WERI-Rb-1 (cell line): Measurements from ENCODE around the gene MCF2L2.

ENCODE experiments used
- DNase-seq: peaks from one replicate; pipeline ENCODE4 v3.0.0-alpha.2; 2020
- H3K27ac ChIP-seq: fragments of 250-450 bp; sonication (Bioruptor Pico); 2 replicates; pipeline ENCODE4 v1.5.1; 2020; ENCODE audit warnings: mild to moderate bottlenecking, moderate library complexity
- H3K27me3 ChIP-seq: fragments of 250-450 bp; sonication (Bioruptor Pico); 2 replicates; pipeline ENCODE4 v1.5.1; 2021; ENCODE audit warnings: mild to moderate bottlenecking, low read depth, moderate library complexity; ENCODE audit not compliant: insufficient read depth, severe bottlenecking
- H3K36me3 ChIP-seq: fragments of 250-450 bp; sonication (Bioruptor Pico); 2 replicates; pipeline ENCODE4 v1.5.1; 2020; ENCODE audit warnings: mild to moderate bottlenecking, moderate library complexity
- H3K4me3 ChIP-seq: 2 replicates; pipeline ENCODE4 v1.5.1; 2011; ENCODE audit warnings: low read depth, mild to moderate bottlenecking, control low read depth, low read length
- H3K9me3 ChIP-seq: fragments of 250-450 bp; sonication (Bioruptor Pico); 2 replicates; pipeline ENCODE4 v1.5.1; 2021; ENCODE audit warnings: mild to moderate bottlenecking, moderate library complexity; ENCODE audit not compliant: severe bottlenecking
- TF ChIP-seq, protein P1 (sequence below): IDR thresholded peaks from 2 replicates; pipeline ENCODE4 v1.5.1; 2011; ENCODE audit warnings: low read depth, mild to moderate bottlenecking, control low read depth, inconsistent platforms, low read length

The MCF2L2 gene

DNA sequence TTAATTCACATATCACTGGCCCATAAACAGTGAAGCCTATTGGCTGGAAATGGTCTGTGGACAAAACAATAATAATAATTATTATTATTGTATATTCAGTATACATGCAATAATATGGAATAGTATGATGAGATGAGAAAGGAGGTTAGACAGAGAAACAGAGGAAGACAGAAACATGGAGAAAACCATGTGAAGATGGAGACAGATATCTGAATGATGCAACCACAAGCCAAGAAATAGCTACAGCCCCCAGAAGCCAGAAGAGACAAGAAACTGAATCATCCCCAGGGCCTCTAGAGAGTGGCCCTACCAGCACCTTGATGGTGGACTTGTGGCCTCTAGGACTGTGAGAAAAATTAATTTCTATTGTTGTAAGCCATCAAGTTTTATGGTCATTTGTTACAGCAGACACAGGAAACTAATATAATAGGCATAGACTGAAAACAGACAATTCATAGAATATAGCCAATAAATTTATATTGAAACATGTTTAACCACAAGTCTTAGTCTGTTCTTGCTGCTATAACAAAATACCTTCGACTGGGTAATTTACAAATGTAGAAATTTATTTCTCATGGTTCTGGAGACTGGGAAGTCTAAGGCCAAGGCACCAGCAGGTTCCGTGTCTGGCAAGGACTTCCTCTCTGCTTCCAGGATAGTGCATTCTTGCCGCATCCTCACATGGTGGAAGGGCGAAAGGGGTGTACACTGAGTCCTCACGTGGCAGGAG, 31.6 kb downstream of the MCF2L2 start:
- H3K27me3 ChIP-seq, result no peaks in the 10 kb centered on the region
- H3K4me3 ChIP-seq, result no peak overlapping the region
- no peak for DNase-seq
- TF ChIP-seq, protein P1, sequence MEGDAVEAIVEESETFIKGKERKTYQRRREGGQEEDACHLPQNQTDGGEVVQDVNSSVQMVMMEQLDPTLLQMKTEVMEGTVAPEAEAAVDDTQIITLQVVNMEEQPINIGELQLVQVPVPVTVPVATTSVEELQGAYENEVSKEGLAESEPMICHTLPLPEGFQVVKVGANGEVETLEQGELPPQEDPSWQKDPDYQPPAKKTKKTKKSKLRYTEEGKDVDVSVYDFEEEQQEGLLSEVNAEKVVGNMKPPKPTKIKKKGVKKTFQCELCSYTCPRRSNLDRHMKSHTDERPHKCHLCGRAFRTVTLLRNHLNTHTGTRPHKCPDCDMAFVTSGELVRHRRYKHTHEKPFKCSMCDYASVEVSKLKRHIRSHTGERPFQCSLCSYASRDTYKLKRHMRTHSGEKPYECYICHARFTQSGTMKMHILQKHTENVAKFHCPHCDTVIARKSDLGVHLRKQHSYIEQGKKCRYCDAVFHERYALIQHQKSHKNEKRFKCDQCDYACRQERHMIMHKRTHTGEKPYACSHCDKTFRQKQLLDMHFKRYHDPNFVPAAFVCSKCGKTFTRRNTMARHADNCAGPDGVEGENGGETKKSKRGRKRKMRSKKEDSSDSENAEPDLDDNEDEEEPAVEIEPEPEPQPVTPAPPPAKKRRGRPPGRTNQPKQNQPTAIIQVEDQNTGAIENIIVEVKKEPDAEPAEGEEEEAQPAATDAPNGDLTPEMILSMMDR, result no peak
- no peaks in the 10 kb centered on the region for H3K36me3 ChIP-seq
- no peak overlapping the region for H3K27ac ChIP-seq
- no peaks in the 10 kb centered on the region for H3K9me3 ChIP-seq

- TF ChIP-seq, protein P1, result no peak
- no peaks in the 10 kb centered on the region for H3K9me3 ChIP-seq
- no peaks in the 10 kb centered on the region for H3K36me3 ChIP-seq
- no peaks in the 10 kb centered on the region for H3K27me3 ChIP-seq
- no peak for DNase-seq
- H3K4me3 ChIP-seq, result no peak overlapping the region
- H3K27ac ChIP-seq, result no peak overlapping the region
Measured at GRCh38 chr3:183394150-183394549, 34.3 kb downstream of the MCF2L2 start.

DNA sequence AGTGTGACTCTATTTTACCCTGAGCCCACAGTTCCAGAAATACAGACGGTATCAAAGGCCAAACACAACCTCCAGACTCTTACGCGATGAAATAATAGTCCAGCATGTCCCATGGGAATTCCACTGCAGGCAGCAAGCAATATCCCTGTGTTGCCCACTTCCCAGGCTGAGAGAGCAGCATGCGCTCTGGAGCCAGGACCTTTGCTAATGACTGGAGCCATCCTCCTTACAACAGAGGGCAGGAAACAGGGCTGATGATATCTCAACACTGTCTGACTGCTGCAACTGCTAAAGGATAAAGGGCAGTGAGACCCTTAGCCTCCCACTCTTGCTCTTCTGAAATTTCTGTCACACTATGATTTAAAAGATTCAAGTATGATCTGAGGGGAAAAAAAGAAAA, 34.8 kb downstream of the MCF2L2 start:
- no peaks in the 10 kb centered on the region for H3K36me3 ChIP-seq
- H3K4me3 ChIP-seq, result no peak overlapping the region
- no peak for DNase-seq
- no peaks in the 10 kb centered on the region for H3K9me3 ChIP-seq
- TF ChIP-seq, protein P1, result no peak
- no peak overlapping the region for H3K27ac ChIP-seq
- H3K27me3 ChIP-seq, result no peaks in the 10 kb centered on the region

- Histone ChIP-seq H3K9me3 (no peaks in the 10 kb centered on the region), H3K27me3 (no peaks in the 10 kb centered on the region), H3K27ac (no peak overlapping the region), H3K36me3 (no peaks in the 10 kb centered on the region), H3K4me3 (no peak overlapping the region)
- DNase-seq, result no peak
- TF ChIP-seq, protein P1, result no peak
Measured at GRCh38 chr3:183392186-183393034, 36.0 kb downstream of the MCF2L2 start.

- H3K4me3 ChIP-seq, result no peak overlapping the region
- no peak overlapping the region for H3K27ac ChIP-seq
- DNase-seq, result no peak
- TF ChIP-seq, protein P1, result no peak
- H3K9me3 ChIP-seq, result no peaks in the 10 kb centered on the region
- no peaks in the 10 kb centered on the region for H3K27me3 ChIP-seq
- no peaks in the 10 kb centered on the region for H3K36me3 ChIP-seq
Measured at GRCh38 chr3:183391460-183391859, 37.0 kb downstream of the MCF2L2 start.
